IMR-90 (cell line): Measurements from ENCODE around the gene FAM25A. TPM values are rescaled to one million over a fixed set of nuclear protein-coding genes. Genes with fewer than 3 reads are reported as not detected.

Experiments
- ATAC-seq: fragments of 200-7000 bp; cut with Tn5 transposase; 2 replicates; pipeline ENCODE4 v1.9.1; 2020; ENCODE audit warnings: low read depth, mild to moderate bottlenecking, moderate library complexity
- BruUV-seq: library from RNA; stranded (reverse); fragments of 400-500 nt; replicated peaks from 2 replicates; lab custom pipeline; 2021; lab: Mats Ljungman, UMichigan
- CTCF ChIA-PET: fragments of 300-600 bp; formaldehyde crosslinking; extraction: SDS; loops from one replicate; lab custom pipeline; 2021; ENCODE audit warnings: antibody characterized with exemption; lab: Yijun Ruan, JAX
- POLR2A ChIA-PET: fragments of 300-600 bp; sonication (Branson Sonifier 250); formaldehyde crosslinking; loops from one replicate; lab custom pipeline; 2022; ENCODE audit warnings: antibody characterized with exemption; ENCODE audit not compliant: unreplicated experiment; lab: Charles Lee
- DNase-seq: peaks from one replicate; pipeline ENCODE4 v3.0.0; 2013
- H2AFZ ChIP-seq: replicated peaks from 2 replicates; pipeline ENCODE3; 2013; ENCODE audit warnings: low read length, mild to moderate bottlenecking; ENCODE audit not compliant: poor library complexity
- H2AK5ac ChIP-seq: 2 replicates; pipeline ENCODE4 v1.6.1; 2013; ENCODE audit warnings: low read depth, low read length, inconsistent platforms
- H2AK9ac ChIP-seq: replicated peaks from 2 replicates; pipeline ENCODE3; 2013; ENCODE audit warnings: mild to moderate bottlenecking, low read depth, low read length, moderate library complexity; ENCODE audit not compliant: poor library complexity
- H2BK120ac ChIP-seq: 2 replicates; pipeline ENCODE4 v1.6.1; 2013; ENCODE audit warnings: low read depth, low read length, inconsistent platforms
- H2BK15ac ChIP-seq: 3 replicates; pipeline ENCODE4 v1.6.1; 2013; ENCODE audit warnings: low read depth, low read length, inconsistent platforms
- H2BK20ac ChIP-seq: 2 replicates; pipeline ENCODE4 v1.6.1; 2013; ENCODE audit warnings: low read depth, mild to moderate bottlenecking, inconsistent platforms, low read length, moderate library complexity
- H2BK5ac ChIP-seq: 2 replicates; pipeline ENCODE4 v1.6.1; 2013; ENCODE audit warnings: mild to moderate bottlenecking, low read depth, low read length, inconsistent platforms; ENCODE audit not compliant: poor library complexity, severe bottlenecking
- H3K14ac ChIP-seq: replicated peaks from 2 replicates; pipeline ENCODE4 v1.6.1; 2013; ENCODE audit warnings: low read depth, low read length, inconsistent platforms
- H3K18ac ChIP-seq: 2 replicates; pipeline ENCODE4 v1.6.1; 2013; ENCODE audit warnings: low read depth, low read length, control low read depth
- H3K23ac ChIP-seq: 2 replicates; pipeline ENCODE4 v1.6.1; 2013; ENCODE audit warnings: low read depth, low read length, inconsistent platforms
- H3K27ac ChIP-seq: 2 replicates; pipeline ENCODE4 v1.5.1; 2013; ENCODE audit warnings: mild to moderate bottlenecking, control low read depth, low read length; ENCODE audit not compliant: insufficient read depth
- H3K27me3 ChIP-seq: 2 replicates; pipeline ENCODE4 v1.6.1; 2013; ENCODE audit warnings: low read length; ENCODE audit not compliant: control insufficient read depth, insufficient read depth
- H3K36me3 ChIP-seq: 2 replicates; pipeline ENCODE4 v1.6.1; 2013; ENCODE audit warnings: low read length, mixed read lengths; ENCODE audit not compliant: control insufficient read depth, insufficient read depth
- H3K4ac ChIP-seq: 2 replicates; pipeline ENCODE4 v1.6.1; 2013; ENCODE audit warnings: low read depth, low read length, inconsistent platforms
- H3K4me1 ChIP-seq: 2 replicates; pipeline ENCODE4 v1.6.1; 2013; ENCODE audit warnings: low read length, mixed read lengths; ENCODE audit not compliant: control insufficient read depth, insufficient read depth
- H3K4me2 ChIP-seq: 2 replicates; pipeline ENCODE4 v1.6.1; 2013; ENCODE audit warnings: low read depth, mild to moderate bottlenecking, control low read depth, low read length, moderate library complexity
- H3K4me3 ChIP-seq: 2 replicates; pipeline ENCODE4 v1.5.1; 2013; ENCODE audit warnings: low read depth, mild to moderate bottlenecking, control low read depth, low read length, moderate library complexity; ENCODE audit not compliant: insufficient read depth
- H3K56ac ChIP-seq: 2 replicates; pipeline ENCODE4 v1.6.1; 2013; ENCODE audit warnings: low read length, inconsistent platforms; ENCODE audit not compliant: insufficient read depth; ENCODE audit errors: extremely low read depth
- H3K79me1 ChIP-seq, 2 experiments: 2 replicates each; pipeline ENCODE4 v1.6.1; 2013; ENCODE audit warnings: low read length in 2 of 2, inconsistent platforms in 1 of 2, low read depth in 1 of 2
- H3K9ac ChIP-seq: 2 replicates; pipeline ENCODE4 v1.6.1; 2013; ENCODE audit warnings: low read depth, low read length, control low read depth
- H3K9me1 ChIP-seq: 2 replicates; pipeline ENCODE4 v1.6.1; 2013; ENCODE audit warnings: low read length, inconsistent platforms; ENCODE audit not compliant: insufficient read depth
- H3K9me3 ChIP-seq: 2 replicates; pipeline ENCODE4 v1.6.1; 2013; ENCODE audit warnings: low read length; ENCODE audit not compliant: control insufficient read depth, insufficient read depth
- H4K20me1 ChIP-seq: 2 replicates; pipeline ENCODE4 v1.6.1; 2013; ENCODE audit warnings: low read length, inconsistent platforms; ENCODE audit not compliant: insufficient read depth
- H4K5ac ChIP-seq: 2 replicates; pipeline ENCODE4 v1.6.1; 2013; ENCODE audit warnings: mild to moderate bottlenecking, low read depth, low read length, control low read depth
- H4K8ac ChIP-seq, 2 experiments: 2 replicates each; pipeline ENCODE4 v1.6.1; 2013; ENCODE audit warnings: low read depth in 2 of 2, low read length in 2 of 2, control low read depth in 1 of 2, inconsistent platforms in 1 of 2
- H4K91ac ChIP-seq: 2 replicates; pipeline ENCODE4 v1.6.1; 2013; ENCODE audit warnings: low read depth, low read length, inconsistent platforms; ENCODE audit not compliant: insufficient read depth
- MAFK ChIP-seq: IDR thresholded peaks from 2 replicates; pipeline ENCODE4 v1.6.1; 2012; ENCODE audit warnings: low read depth, low read length, improper control_type of control experiment
- RFX5 ChIP-seq: IDR thresholded peaks from 2 replicates; pipeline ENCODE4 v1.8.0; 2012; ENCODE audit warnings: low read depth, mild to moderate bottlenecking, low read length, moderate library complexity
- WGBS, 2 experiments: methylation state at CpG; one replicate each; pipeline versions ENCODE4 v1.1.5 to v1.1.7; 2013; ENCODE audit warnings: missing lambda C conversion rate in 2 of 2; ENCODE audit not compliant: insufficient read length in 1 of 2; ENCODE audit errors: extremely low coverage in 2 of 2; 5-methylcytosine and 5-hydroxymethylcytosine counted together
- dilution Hi-C: fragments of 300-500 bp; cut with HindIII; formaldehyde crosslinking; loops from one replicate; pipeline ENCODE4 v1.14.3; 2018; ENCODE audit warnings: low sequenced_read_pairs; ENCODE audit not compliant: unreplicated experiment
- in situ Hi-C: fragments of 300-500 bp; cut with MboI; formaldehyde crosslinking; loops from 3 replicates; pipeline ENCODE4 v1.14.3; 2019; ENCODE audit warnings: low sequenced_read_pairs, inconsistent platforms, mixed read lengths
- intact Hi-C: fragments of 100-400 bp; cut with micrococcal nuclease; formaldehyde crosslinking; loops from 2 replicates; pipeline ENCODE4 v1.10.0; 2022
- polyA plus RNA-seq, 3 experiments: library from polyadenylated mRNA; depleted of rRNA; stranded (reverse); fragments of >200 nt; gene quantifications; 2 replicates each; pipeline ENCODE4 v1.2.3, GENCODE V29; 2012; ENCODE audit warnings: low replicate concordance in 1 of 3
- total RNA-seq: library from RNA; depleted of rRNA; stranded (reverse); fragments of >200 nt; gene quantifications from 2 replicates; pipeline ENCODE4 v1.2.3, GENCODE V29; 2012

The FAM25A gene
- total and polyA plus RNA-seq, 2 of the 4 experiments (the other 2 are of a cell fraction) = not detected

DNA sequence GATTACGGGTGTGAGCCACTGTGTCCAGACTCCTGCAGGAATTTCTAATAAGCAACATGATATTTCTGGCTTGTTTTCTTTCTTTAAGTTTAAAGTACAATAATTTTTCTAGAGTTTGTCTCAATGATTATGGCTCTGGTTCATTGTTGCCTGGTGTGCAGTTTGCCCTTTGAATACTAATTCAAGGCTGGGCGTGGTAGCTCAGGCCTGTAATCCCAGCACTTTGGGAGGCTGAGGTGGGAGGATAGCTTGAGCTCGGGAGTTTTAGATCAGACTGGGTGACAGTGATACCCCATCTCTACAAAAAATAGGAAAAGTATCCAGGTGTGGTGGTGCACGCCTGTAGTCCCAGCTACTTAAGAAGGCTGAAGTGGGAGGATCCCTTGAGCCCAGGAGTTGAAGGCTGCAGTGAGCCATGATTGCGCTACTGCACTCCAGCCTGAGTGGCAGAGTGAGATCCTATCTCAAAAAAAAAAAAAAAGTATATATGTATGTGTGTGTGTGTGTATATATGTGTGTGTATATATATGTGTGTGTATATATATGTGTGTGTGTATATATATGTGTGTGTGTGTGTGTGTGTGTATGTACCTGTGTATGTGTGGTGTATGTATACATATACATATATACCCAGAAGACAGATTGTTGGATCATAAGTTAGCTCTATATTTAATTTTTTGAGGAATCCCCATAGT lies 43.6 kb upstream of the FAM25A start:
- H3K4ac ChIP-seq = no peak overlapping the region
- H3K27ac ChIP-seq = no peak overlapping the region
- ChIA-PET POLR2A (no interaction called here), CTCF (no interaction called here)
- 0 out of 4 replicates have a peak, but pooled peaks cover 0 to 3% of the 10 kb centered on the region in 2 experiments for H3K79me1 ChIP-seq
- H3K27me3 ChIP-seq = no peaks in the 10 kb centered on the region
- no peak overlapping the region for H2BK120ac ChIP-seq
- ATAC-seq = no peak
- H3K56ac ChIP-seq = no peak overlapping the region
- no CpG with 5 or more reads among the region's 5 CpGs for WGBS, 2 experiments
- no peak overlapping the region for H4K5ac ChIP-seq
- dilution Hi-C loops = no loop called here
- in situ Hi-C loops = no loop called here
- H3K9me3 ChIP-seq = no peaks in the 10 kb centered on the region
- no peaks in the 10 kb centered on the region for H4K20me1 ChIP-seq
- peaks cover 8% of the 10 kb centered on the region; the same call in 1 of the 2 replicates for H3K9me1 ChIP-seq
- no peak overlapping the region for H4K8ac ChIP-seq
- intact Hi-C loops = no loop called here
- H2AFZ ChIP-seq = no peak overlapping the region
- H3K4me2 ChIP-seq = no peak overlapping the region
- no peak overlapping the region for H2AK5ac ChIP-seq
- H2BK20ac ChIP-seq = no peak overlapping the region
- H2BK15ac ChIP-seq = no peak overlapping the region
- H3K23ac ChIP-seq = no peak overlapping the region
- H4K91ac ChIP-seq = no peak overlapping the region
- H2BK5ac ChIP-seq = no peak overlapping the region
- no peak overlapping the region for H3K4me3 ChIP-seq
- H3K14ac ChIP-seq = no peak overlapping the region
- no peak overlapping the region for H2AK9ac ChIP-seq
- no peaks in the 10 kb centered on the region for H3K36me3 ChIP-seq
- no peak overlapping the region for H3K9ac ChIP-seq
- no peak for DNase-seq
- TF ChIP-seq RFX5 (no peak), MAFK (no peak)
- peaks cover 11% of the 10 kb centered on the region for H3K4me1 ChIP-seq
- H3K18ac ChIP-seq = no peak overlapping the region
- no TSS peak for BruUV-seq
